ENCODE data around the gene DDC.

GRCh38 chr7:50530766-50531165 is 34.4 kb downstream of the DDC start:
- TF ChIP-seq ZFP36 (IDR thresholded peaks at IDR 0.05; ENCODE audit: borderline replicate concordance, partially characterized antibody), result no peak
- no peak for TF ChIP-seq KDM1A (IDR thresholded peaks at IDR 0.05; ENCODE audit: low read depth)
- TF ChIP-seq RFX5 (IDR thresholded peaks at IDR 0.05), result no peak
- no peak for TF ChIP-seq POLR2A (IDR thresholded peaks at IDR 0.05; ENCODE audit: low read length)
- no peak for TF ChIP-seq JUNB (IDR thresholded peaks at IDR 0.05)
- TF ChIP-seq BHLHE40 (IDR thresholded peaks at IDR 0.05; ENCODE audit: low read depth, low read length), result no peak
